ENCODE measurements around the gene SRF. TPM values are rescaled to one million over a fixed set of nuclear protein-coding genes. Genes with fewer than 3 reads are reported as not detected.

The SRF gene
- total RNA-seq = 10 to 100 TPM; 14.8 to 25.8 (median 25.5) TPM

GRCh38 chr6:43170931-43171706 lies at the start of gene SRF:
TSS of gene SRF (plus strand) at chr6:43171269. CDS start at chr6:43171657, 388 bp downstream.
- peak within 1 kb of the TSS; percentile 94 for H3K4me3 ChIP-seq (ENCODE audit: low read depth, poor library complexity, severe bottlenecking)
- peak; percentile 100 for DNase-seq (ENCODE audit: low spot score in 2 of 2)
- WGBS, 2 donors = 0 to 1% methylated on average over 31 to 49 of the region's 83 CpGs
- intact Hi-C loops (cut with DNase I; ENCODE audit: low total_unique reads) = no loop called here
- TF ChIP-seq POLR2A (IDR thresholded peaks at IDR 0.05) (peak in 1 of 2 donors; percentile 23), CTCF (IDR thresholded peaks at IDR 0.05) (no peak)

- no peak overlapping the region for H3K4me3 ChIP-seq (ENCODE audit: low read depth, poor library complexity, severe bottlenecking)
- no peak for DNase-seq (ENCODE audit: low spot score in 2 of 2)
- intact Hi-C loops (cut with DNase I; ENCODE audit: low total_unique reads) = no loop called here
- TF ChIP-seq CTCF (IDR thresholded peaks at IDR 0.05) (no peak), POLR2A (IDR thresholded peaks at IDR 0.05) (no peak)
- 63 to 78% methylated on average over 2 of the region's 2 CpGs for WGBS, 2 donors
Observed at GRCh38 chr6:43122146-43122545, 48.9 kb upstream of the SRF start.

GRCh38 chr6:43123461-43124314 lies 47.4 kb upstream of the SRF start:
- intact Hi-C loops (cut with DNase I; ENCODE audit: low total_unique reads) = no loop called here
- WGBS, 2 donors = 58 to 71% methylated on average over 16 to 22 of the region's 25 CpGs
- H3K4me3 ChIP-seq (ENCODE audit: low read depth, poor library complexity, severe bottlenecking) = no peak overlapping the region
- DNase-seq (ENCODE audit: low spot score in 2 of 2) = no peak
- TF ChIP-seq POLR2A (IDR thresholded peaks at IDR 0.05) (no peak), CTCF (IDR thresholded peaks at IDR 0.05) (no peak)

- 72 to 81% methylated on average over 5 to 6 of the region's 6 CpGs for WGBS, 2 donors
- no peak for DNase-seq (ENCODE audit: low spot score in 2 of 2)
- TF ChIP-seq CTCF (IDR thresholded peaks at IDR 0.05) (no peak), POLR2A (IDR thresholded peaks at IDR 0.05) (no peak)
- intact Hi-C loops (cut with DNase I; ENCODE audit: low total_unique reads) = no loop called here
- H3K4me3 ChIP-seq (ENCODE audit: low read depth, poor library complexity, severe bottlenecking) = no peak overlapping the region
Observed at GRCh38 chr6:43124481-43124880, 46.6 kb upstream of the SRF start.

- intact Hi-C loops (cut with DNase I; ENCODE audit: low total_unique reads) = no loop called here
- no peak for DNase-seq (ENCODE audit: low spot score in 2 of 2)
- no peak overlapping the region for H3K4me3 ChIP-seq (ENCODE audit: low read depth, poor library complexity, severe bottlenecking)
- 65 to 81% methylated on average over 6 of the region's 6 CpGs for WGBS, 2 donors
- TF ChIP-seq POLR2A (IDR thresholded peaks at IDR 0.05) (no peak), CTCF (IDR thresholded peaks at IDR 0.05) (no peak)
Observed at GRCh38 chr6:43125119-43125518, 46.0 kb upstream of the SRF start.
